OCI-LY3 (cell line): ENCODE results near the gene XPNPEP2.

Experiments used
- H2AFZ ChIP-seq: fragments of 200-600, 300-600 bp; shearing (Covaris generic); 2 replicates; pipeline ENCODE4 v1.6.0; 2014; ENCODE audit warnings: antibody characterized with exemption, low read depth, low read length
- H3K27ac ChIP-seq: fragments of 200-600, 300-600 bp; sonication (generic); 2 replicates; pipeline ENCODE4 v1.5.1; 2014; ENCODE audit warnings: mild to moderate bottlenecking, low read length, moderate library complexity, mixed read lengths
- H3K27me3 ChIP-seq: fragments of 200-600, 300-600 bp; sonication (generic); 2 replicates; pipeline ENCODE4 v1.6.1; 2014; ENCODE audit warnings: low read depth, low read length, mixed read lengths
- H3K36me3 ChIP-seq: fragments of 200-600, 300-600 bp; sonication (generic); replicated peaks from 2 replicates; pipeline ENCODE3; 2014; ENCODE audit warnings: low read depth, low read length, mixed read lengths
- H3K4me1 ChIP-seq: fragments of 300-600, 200-600 bp; sonication (generic); 2 replicates; pipeline ENCODE4 v1.6.1; 2014; ENCODE audit warnings: low read length, mixed read lengths
- H3K4me2 ChIP-seq: fragments of 200-600, 300-600 bp; sonication (generic); 2 replicates; pipeline ENCODE4 v1.6.1; 2014; ENCODE audit warnings: low read length, mixed read lengths
- H3K4me3 ChIP-seq: fragments of 300-600, 200-600 bp; sonication (generic); 2 replicates; pipeline ENCODE4 v1.5.1; 2014; ENCODE audit warnings: antibody characterized with exemption, mild to moderate bottlenecking, low read length, moderate library complexity
- H3K79me2 ChIP-seq: fragments of 300-600, 200-600 bp; shearing (Covaris generic); 2 replicates; pipeline ENCODE4 v1.6.1; 2014; ENCODE audit warnings: mild to moderate bottlenecking, low read length, mixed read lengths
- H3K9ac ChIP-seq: fragments of 300-600, 200-600 bp; shearing (Covaris generic); 2 replicates; pipeline ENCODE4 v1.6.0; 2014; ENCODE audit warnings: mild to moderate bottlenecking, low read length, moderate library complexity
- H3K9me3 ChIP-seq: fragments of 200-600, 300-600 bp; shearing (Covaris generic); 2 replicates; pipeline ENCODE4 v1.6.1; 2014; ENCODE audit warnings: low read length, mixed read lengths; ENCODE audit not compliant: insufficient read depth
- H4K20me1 ChIP-seq: fragments of 200-600, 300-600 bp; sonication (generic); 2 replicates; pipeline ENCODE4 v1.6.1; 2016; ENCODE audit warnings: low read length, mixed read lengths; ENCODE audit not compliant: insufficient read depth
- EZH2phosphoT487 ChIP-seq: fragments of 200-600 bp; shearing (Covaris generic); IDR thresholded peaks from 2 replicates; pipeline ENCODE4 v1.6.1; 2018; ENCODE audit warnings: antibody characterized with exemption, mixed run types, low read depth
- TF ChIP-seq, protein P1 (sequence below): fragments of 200-600, 300-600 bp; sonication (generic); IDR thresholded peaks from 2 replicates; pipeline ENCODE4 v1.5.1; 2014; ENCODE audit warnings: antibody characterized with exemption, low read length, low read depth

Gene XPNPEP2

DNA sequence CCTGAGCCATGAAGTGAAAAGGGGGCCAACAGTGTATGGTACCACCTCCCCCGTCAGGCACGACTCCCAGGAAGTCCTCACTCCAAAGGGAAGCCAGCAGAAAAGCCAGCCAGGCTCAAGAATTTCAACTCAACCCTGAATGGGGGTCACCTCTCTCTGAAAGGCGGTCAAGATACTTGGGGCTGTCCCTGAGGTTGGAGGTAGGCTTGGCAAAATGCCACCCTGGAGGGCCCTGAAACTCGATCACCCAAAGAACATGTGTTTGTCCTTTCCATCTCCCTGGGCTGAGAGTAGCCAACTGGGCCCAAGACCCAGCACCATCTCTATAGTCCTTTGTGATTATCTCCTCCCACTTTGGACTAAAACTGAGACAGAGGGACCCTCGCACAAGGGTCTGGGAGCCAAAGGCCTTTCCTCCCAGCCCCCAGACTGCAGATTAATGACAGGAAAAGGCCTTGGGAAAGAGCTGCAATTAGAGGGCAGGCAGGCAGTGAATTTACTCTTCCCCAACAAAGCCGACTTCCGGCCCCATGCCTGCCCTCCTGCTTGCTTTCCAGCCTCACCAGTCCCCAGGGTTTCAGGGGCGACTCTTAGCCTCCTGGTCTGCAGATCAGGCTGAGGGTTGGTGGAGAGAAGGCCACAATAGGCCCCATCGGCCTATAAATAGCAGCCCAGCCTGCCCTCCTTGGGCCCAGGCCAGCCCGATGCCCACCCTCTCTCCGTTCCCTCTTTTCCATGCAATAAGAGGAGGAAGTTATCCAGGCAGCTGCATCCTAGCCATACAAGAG, 46.6 kb downstream of the XPNPEP2 start:
- TF ChIP-seq, protein P1, sequence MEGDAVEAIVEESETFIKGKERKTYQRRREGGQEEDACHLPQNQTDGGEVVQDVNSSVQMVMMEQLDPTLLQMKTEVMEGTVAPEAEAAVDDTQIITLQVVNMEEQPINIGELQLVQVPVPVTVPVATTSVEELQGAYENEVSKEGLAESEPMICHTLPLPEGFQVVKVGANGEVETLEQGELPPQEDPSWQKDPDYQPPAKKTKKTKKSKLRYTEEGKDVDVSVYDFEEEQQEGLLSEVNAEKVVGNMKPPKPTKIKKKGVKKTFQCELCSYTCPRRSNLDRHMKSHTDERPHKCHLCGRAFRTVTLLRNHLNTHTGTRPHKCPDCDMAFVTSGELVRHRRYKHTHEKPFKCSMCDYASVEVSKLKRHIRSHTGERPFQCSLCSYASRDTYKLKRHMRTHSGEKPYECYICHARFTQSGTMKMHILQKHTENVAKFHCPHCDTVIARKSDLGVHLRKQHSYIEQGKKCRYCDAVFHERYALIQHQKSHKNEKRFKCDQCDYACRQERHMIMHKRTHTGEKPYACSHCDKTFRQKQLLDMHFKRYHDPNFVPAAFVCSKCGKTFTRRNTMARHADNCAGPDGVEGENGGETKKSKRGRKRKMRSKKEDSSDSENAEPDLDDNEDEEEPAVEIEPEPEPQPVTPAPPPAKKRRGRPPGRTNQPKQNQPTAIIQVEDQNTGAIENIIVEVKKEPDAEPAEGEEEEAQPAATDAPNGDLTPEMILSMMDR, result no peak
- no peak for TF ChIP-seq EZH2phosphoT487
- Histone ChIP-seq H3K9me3 (no peaks in the 10 kb centered on the region), H3K27ac (peak overlapping the region; percentile 88), H2AFZ (no peak overlapping the region), H3K36me3 (peaks cover 56% of the 10 kb centered on the region), H3K27me3 (no peaks in the 10 kb centered on the region), H3K4me3 (peak overlapping the region; percentile 63), H3K9ac (peak overlapping the region; percentile 54; the same call in 1 of the 2 replicates), H3K79me2 (peaks cover 76% of the 10 kb centered on the region), H3K4me2 (peak overlapping the region; percentile 78), H3K4me1 (peaks cover 69% of the 10 kb centered on the region), H4K20me1 (peaks cover 58% of the 10 kb centered on the region)

DNA sequence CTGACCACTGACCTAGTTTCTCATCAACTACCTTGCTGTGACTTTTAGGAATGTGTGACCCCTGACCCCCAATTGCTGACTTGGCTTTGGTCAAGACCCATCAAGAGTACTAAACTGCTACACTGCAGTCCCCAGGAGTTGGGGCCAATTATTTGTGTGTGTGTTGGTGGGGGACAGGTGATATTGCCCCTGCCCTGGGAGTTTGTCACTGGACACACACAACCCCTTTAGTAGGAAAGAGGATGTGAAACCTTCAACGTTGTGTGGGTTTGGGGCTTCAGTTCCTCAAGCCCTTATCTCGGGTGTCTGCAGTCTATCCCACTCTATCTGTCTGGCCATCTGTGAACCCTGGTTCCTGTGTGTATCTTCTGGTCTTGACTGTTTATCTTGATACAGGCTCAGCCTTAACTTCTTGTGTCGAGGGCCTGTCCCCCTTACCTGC, 47.5 kb downstream of the XPNPEP2 start:
- Histone ChIP-seq H3K4me3 (peak overlapping the region; percentile 63), H3K4me1 (peaks cover 64% of the 10 kb centered on the region), H3K4me2 (peak overlapping the region; percentile 78), H3K9me3 (no peaks in the 10 kb centered on the region), H3K79me2 (peaks cover 69% of the 10 kb centered on the region), H3K27ac (peak overlapping the region; percentile 88), H3K9ac (peak overlapping the region; percentile 54), H3K36me3 (peaks cover 64% of the 10 kb centered on the region), H3K27me3 (no peaks in the 10 kb centered on the region), H4K20me1 (peaks cover 61% of the 10 kb centered on the region), H2AFZ (no peak overlapping the region)
- TF ChIP-seq, protein P1, result no peak
- TF ChIP-seq EZH2phosphoT487, result no peak

DNA sequence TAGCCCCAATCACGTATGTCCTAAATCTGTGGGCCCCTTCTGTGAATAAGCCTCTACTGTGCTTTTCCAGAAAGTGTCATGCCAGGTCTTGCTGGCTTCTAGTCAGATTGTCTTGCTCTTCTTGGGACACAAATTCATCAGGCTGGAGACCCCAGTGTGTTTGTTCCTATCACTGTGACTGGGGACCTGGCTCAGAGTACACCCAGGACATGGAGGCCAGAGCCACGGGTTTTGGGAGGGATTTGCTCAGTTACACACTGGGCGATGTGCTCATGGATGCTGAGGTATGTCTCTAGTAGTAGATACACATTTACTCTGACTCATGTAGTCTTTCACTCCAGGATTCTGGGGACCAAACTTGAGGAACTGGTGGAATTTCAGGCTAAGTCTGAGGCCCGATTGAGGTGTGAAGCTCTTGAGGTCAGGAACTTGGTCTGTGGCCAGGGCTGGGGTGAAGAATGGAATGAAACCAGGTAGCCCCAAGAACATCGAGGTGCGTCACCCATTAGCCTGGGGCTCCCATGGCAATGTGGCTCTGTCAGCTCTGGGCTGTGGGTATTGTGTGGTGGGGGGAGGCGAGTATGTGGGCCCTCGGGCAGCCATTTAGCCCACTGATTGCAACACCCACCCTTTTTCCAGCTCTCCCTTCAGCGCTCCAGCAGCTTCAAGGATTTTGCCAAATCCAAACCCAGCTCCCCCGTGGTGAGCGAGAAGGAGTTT, 48.7 kb downstream of the XPNPEP2 start:
- Histone ChIP-seq H3K27me3 (no peaks in the 10 kb centered on the region), H3K79me2 (peaks cover 57% of the 10 kb centered on the region), H3K9ac (0 out of 2 replicates have a peak overlapping the region, but pooled peaks have one; percentile 4), H4K20me1 (peaks cover 55% of the 10 kb centered on the region), H3K9me3 (no peaks in the 10 kb centered on the region), H2AFZ (no peak overlapping the region), H3K4me1 (peaks cover 54% of the 10 kb centered on the region), H3K4me3 (no peak overlapping the region), H3K36me3 (peaks cover 67% of the 10 kb centered on the region), H3K27ac (peak overlapping the region; percentile 22; the same call in 1 of the 2 replicates), H3K4me2 (no peak overlapping the region)
- TF ChIP-seq, protein P1, result no peak
- TF ChIP-seq EZH2phosphoT487, result no peak

DNA sequence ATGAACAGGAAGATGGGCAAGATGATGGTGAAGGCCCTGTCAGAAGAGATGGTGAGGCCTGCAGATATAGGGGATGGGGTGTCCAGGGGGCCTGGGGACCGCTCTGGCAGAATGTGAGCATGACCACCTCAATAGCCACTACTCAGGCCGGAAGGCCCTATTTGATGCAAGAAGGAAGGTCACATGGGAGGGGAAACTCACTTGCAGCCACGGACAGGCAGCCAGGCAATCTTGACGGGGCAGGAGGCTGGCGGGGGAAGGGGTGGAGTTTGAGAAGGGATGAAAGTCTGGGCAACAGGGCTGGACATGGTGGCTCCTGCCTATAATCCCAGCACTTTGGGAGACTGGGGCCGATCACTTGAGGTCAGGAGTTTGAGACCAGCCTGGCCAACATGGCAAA, 49.7 kb downstream of the XPNPEP2 start:
- Histone ChIP-seq H3K4me1 (peaks cover 43% of the 10 kb centered on the region), H2AFZ (no peak overlapping the region), H3K9ac (no peak overlapping the region), H3K36me3 (peaks cover 67% of the 10 kb centered on the region), H3K27me3 (no peaks in the 10 kb centered on the region), H4K20me1 (peaks cover 44% of the 10 kb centered on the region), H3K79me2 (peaks cover 47% of the 10 kb centered on the region), H3K27ac (no peak overlapping the region), H3K4me2 (no peak overlapping the region), H3K4me3 (no peak overlapping the region), H3K9me3 (no peaks in the 10 kb centered on the region)
- TF ChIP-seq EZH2phosphoT487, result no peak
- TF ChIP-seq, protein P1, result no peak
